ENCODE measurements around the gene KDELR1.

The KDELR1 gene

DNA sequence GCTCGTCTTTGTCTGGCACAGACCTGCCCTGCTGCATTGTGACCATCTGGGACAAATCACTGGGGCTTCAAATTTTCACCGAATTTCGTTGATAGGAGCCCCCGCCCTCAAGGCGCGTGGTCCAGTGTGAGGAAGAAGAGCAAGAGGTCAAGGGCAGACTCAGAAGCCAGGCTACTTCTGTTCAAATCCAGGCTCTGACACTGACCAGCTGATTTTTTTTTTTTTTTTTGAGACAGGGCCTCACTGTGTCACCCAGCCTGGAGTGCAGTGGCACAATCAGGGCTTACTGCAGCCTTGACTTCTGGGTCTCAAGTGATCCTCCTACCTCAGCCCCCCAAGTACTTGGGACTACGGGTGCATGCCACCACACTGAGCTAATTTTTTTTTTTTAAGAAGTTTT lies 20.0 kb downstream of the KDELR1 start:
- no peak for DNase-seq (ENCODE audit: low read depth)

- DNase-seq (ENCODE audit: low read depth), result no peak
These were observed 20.4 kb downstream of the KDELR1 start for GRCh38 chr19:48370955-48371354.

DNA sequence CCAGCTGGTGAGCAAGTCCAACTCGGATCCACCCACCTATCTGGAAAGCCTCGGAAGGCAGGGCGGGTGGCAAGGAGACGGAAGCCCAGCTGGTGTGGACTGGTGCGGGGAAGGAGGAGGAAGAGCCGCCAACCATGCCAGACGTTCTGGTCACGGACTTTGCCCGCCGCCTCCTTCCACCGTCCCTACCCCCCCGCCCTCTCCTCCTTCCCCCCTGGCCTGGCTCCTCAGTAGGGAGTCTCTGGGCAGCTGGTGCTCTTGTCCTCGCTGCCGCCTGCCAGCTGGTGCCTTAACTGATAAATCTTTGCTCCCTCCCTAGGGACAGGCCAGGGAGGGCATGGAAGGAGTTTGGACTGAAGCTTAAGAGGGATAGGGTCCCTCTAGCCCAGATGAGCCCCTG lies 22.4 kb downstream of the KDELR1 start:
- no peak for DNase-seq (ENCODE audit: low read depth)

DNA sequence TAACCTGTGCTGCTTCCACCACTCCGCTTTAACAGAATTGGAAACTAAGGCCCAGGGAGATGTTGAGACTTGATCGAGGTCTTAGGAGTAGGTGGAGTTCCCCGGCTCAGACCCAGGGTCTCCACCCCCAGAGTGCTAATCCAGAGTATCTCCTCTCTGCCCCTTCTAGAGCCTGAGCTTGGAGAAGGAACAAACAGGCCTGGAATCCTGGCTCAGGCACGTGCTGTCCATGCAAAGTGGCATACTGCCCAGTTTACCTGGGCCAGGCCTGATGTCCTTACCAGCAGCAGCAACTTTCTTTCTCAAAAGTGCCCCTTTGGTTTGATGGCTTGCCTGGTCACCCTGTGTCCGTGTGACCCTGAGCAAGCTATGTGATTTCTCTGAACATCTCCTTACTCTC lies 23.5 kb downstream of the KDELR1 start:
- no peak for DNase-seq (ENCODE audit: low read depth)

GRCh38 chr19:48365602-48366001 lies 25.7 kb downstream of the KDELR1 start:
- DNase-seq (ENCODE audit: low read depth), result no peak

DNA sequence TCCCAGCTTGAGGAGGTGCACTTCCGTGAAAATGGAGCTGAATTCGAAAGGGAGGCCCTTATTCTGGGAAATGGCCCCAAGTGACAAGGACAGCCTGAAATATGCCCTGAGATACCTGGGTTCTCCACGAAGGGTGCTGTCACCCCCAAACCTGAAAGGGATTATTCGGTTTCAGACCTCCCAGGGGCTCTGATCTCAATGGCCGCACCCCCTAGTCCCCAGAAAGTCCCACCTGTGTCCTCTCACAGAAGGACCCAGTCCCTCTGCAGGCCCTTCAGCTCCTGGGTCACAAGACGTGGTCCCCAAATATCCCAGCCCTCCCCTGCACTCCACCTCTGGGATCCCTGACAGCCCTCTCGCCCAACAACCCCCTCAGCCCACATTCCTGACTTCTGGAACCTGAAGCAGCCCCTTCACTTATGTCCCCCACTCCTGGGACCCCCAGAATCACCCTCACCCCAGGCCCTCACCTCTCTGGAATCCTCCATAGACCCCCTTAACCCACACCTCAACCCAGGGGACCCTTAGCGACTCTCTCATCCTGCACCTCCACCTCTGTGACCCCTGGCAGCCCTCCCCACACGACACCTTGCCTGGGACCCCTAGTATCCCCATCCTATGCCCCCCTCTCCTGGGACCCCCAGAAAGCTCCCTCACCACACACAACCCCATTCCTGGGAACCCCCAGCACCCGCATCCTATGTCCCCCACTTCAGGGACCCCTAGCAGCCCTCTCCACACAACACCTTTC lies 26.6 kb downstream of the KDELR1 start:
- peak; percentile 2 for DNase-seq (ENCODE audit: low read depth)

DNA sequence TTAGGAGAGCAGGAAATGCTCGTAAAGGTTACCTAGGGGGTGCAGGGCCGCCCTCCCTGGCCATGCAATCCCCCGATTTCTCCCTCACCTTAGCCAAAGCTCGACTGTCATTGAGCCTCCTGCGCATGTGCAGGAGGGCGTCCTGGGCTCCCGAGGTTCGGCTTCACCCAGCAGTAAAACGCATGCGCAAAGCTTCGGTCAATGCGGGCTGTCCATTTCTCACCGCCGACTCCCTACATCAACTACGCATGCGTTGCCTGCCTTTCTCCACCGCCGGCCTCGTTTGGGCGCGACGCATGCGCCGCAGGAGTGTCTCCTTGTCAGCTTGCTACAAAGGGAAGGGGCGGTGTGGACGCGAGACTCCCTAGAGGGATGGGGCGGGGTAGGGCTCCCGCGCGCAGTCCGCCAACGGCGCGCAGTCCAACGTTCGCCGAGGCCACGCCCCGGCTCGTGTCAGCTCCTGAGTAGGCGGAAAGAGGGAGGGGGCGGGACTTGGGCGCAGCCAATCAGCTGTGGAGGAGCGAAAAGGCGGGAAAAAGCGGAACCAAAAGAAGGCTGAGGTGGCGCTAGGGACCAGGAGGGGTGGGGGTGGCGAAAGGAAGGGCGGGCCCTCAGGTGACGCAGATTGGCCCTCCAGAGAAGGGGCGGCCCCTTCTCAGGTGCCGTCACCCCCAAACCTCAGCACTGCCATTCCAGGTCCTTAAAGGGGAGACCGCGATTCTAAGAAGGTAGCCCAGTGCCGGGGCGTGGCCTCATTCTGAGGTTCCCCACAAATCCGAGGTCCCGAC lies 27.3 kb downstream of the KDELR1 start, which contains the start of the genes SYNGR4 and TMEM143:
Gene SYNGR4, plus strand, starts transcription at position 558 of the 788 bp plus-strand sequence. CDS start 1,476 bp downstream, outside the sequence.
Gene TMEM143, minus strand, starts transcription at position 131 of the 788 bp plus-strand sequence. Its CDS starts 20 bp downstream, at position 111.
- DNase-seq (ENCODE audit: low read depth), result peak; percentile 97

DNA sequence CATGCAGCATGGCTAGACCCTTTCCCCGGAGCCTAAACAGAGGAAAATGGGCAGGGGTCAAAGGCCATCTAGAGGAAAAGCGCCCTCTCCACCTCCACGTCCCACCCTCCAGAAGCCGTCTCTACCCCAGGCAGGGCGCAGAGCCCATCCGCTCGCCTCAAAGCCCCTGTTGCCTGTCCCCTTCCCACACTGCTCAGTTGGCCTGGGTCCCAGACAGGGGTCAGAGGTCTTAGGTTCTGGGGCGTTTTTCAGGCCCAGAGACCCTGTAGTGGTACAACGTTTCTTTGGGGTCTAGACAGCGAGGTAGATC lies 27.9 kb downstream of the KDELR1 start:
- DNase-seq (ENCODE audit: low read depth), result no peak

DNA sequence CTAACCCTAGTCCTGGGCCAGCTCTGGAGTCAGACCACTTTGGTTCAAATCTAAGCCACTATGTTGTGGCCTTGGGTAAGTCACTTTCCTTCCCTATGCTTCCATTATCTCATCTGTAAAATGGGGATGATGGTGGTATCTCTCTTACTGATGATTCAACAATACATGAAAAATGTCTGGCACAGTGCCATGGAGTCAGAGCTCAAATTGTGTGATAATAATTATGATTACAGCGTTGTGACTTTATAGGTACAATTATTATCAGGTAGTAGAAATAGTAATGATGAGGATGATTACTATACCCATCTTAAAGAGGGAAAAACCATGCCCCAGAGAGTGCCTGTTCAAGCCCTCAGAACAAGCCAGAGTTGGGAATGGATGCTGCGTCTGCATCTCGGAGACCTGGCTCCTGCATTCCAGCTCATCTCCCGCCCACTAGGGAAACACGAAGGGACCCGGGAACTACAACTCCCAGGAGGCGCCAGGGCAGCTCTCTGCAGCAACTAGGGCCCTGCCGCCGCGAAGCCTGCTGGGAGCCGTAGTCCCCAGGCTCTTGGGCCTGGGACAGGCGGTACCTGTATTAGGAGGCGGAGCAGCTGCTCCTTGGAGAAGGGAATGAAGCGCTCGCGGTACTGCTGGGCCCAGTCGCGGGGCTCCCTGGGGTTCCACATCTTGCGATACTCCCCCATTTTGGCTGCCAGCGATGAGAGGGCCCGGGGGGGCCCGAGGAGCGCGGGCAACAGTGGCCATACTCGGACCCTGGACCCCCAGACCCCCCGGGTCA lies 28.4 kb downstream of the KDELR1 start:
- DNase-seq (ENCODE audit: low read depth), result peak; percentile 82

- no peak for DNase-seq (ENCODE audit: low read depth)
These were observed 29.4 kb downstream of the KDELR1 start for GRCh38 chr19:48361912-48362311.

- no peak for DNase-seq (ENCODE audit: low read depth)
These were observed 32.2 kb downstream of the KDELR1 start for GRCh38 chr19:48359123-48359522.

- no peak for DNase-seq (ENCODE audit: low read depth)
These were observed 35.9 kb downstream of the KDELR1 start for GRCh38 chr19:48355365-48355954.

- no peak for DNase-seq (ENCODE audit: low read depth)
These were observed 36.9 kb downstream of the KDELR1 start for GRCh38 chr19:48354332-48354992.

GRCh38 chr19:48353677-48354076 lies 37.7 kb downstream of the KDELR1 start:
- DNase-seq (ENCODE audit: low read depth), result no peak

DNA sequence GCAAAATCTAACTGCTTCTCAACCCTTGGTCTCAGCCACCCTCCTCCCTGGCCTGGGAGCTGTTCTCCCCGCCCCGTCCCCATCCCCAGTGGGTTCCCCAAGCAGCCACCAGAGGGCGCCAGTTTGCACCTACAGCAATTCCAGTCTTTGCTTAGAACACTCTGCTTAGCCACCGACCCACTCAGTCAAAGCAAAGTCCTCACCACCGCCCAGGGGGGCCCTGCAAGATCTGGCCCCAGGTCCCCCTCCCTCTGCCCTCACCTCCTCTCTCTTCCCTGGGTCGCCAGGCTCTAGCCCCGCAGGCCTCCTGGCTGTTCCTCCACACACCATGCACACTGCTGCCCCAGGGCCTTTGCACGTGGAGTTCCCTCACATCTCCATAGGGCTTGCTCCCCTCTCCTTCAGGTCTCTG lies 40.0 kb downstream of the KDELR1 start:
- DNase-seq (ENCODE audit: low read depth), result peak; percentile 67

GRCh38 chr19:48350856-48351255 lies 40.5 kb downstream of the KDELR1 start:
- DNase-seq (ENCODE audit: low read depth), result no peak

GRCh38 chr19:48348737-48349136 lies 42.6 kb downstream of the KDELR1 start:
- no peak for DNase-seq (ENCODE audit: low read depth)

- DNase-seq (ENCODE audit: low read depth), result no peak
These were observed 43.3 kb downstream of the KDELR1 start for GRCh38 chr19:48348045-48348444.

DNA sequence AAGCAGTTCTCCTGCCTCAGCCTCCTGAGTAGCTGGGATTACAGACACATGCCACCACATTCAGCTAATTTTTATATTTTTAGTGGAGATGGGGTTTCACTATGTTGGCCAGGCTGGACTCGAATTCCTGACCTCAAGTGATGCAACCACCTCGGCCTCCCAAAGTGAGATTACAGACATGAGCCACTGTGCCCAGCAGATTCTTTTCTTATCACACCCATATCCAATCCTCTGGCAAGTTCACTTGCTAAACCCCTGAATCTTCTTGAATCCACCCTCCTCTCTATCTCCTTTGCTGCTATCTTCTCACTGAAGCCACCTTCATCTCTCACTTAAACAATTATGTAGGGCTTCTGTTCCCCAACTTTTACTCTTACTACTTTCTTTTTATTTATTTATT lies 45.2 kb downstream of the KDELR1 start:
- no peak for DNase-seq (ENCODE audit: low read depth)

DNA sequence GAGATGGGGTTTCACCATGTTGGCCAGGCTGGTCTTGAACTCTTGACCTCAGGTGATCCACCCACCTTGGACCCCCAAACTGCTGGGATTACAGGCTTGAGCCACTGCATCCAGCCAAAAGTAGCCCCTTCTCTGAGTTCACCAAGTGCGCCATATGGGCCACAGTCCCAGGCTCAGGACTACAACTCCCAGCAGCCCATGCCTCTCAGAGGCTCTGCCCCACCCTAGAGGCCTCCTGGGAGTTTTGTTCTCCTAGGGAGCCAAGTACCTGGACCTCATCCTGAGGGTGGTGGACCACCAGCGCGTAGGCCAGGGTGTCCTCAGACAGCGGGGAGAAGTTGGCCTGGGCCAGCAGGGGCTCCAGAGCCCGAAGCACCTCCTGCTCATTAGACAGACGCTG lies 46.5 kb downstream of the KDELR1 start:
- DNase-seq (ENCODE audit: low read depth), result no peak

DNA sequence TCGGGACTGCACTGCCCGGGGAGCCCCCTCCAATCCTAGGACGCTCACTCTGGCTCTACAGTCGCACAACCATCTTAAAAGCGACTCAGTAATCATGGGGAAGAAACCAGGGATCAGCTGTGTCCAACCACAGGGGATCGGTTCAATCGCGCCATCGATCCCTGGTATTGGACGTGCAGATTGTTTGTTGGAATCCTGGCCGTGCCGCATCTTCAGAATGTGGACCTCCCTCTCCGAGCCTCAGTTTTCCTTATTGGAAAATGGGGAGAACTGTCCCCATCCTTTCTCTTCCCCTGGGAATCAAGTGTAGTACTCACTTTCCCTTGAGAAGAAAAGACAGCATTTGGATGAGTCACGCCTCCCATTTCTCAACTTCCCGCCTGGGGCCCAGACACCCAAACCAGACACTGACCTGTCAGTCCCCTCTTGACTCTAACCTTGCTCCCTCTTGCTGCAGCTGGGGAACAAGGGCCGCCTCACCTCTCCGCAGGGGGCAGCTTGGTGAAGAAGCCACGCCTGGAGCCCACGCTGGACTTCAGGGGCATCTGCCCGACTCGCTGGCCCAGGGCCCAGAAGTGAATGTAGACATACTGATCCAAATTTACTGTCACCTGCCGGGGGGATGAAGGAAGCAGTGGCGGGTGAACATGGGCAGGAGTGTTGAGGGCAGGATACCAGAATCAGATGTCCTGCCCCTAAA lies 48.4 kb downstream of the KDELR1 start:
- no peak for DNase-seq (ENCODE audit: low read depth)

Measured in activated T-helper 9 cell treated with anti-CD3 and anti-CD28 coated beads, Interleukin-2, amount 50 U/mL, for 16 hours (primary cell).